Measurements from ENCODE around the gene STRBP.

DNA sequence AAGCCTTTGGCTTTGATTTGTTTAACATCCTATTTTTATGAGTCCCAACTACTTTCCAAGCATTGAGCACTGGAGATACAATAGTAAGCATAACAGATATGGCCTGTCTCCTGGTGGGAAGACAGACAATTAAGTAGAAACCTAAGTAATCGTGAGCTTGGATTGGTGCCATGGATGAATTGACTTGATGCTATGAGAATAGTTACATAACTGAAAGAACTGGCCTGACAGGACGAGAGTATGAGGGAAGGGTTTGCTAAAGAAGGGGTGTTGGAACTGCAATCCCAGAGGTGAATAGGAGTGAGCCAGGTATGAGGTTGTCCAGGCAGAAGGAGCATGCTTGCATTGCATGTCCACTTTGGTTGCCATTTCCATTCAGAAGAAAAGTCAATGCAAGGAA is 182.5 kb downstream of the STRBP start:
- TF ChIP-seq CTCF (IDR thresholded peaks at IDR 0.05) (no peak), POLR2A (IDR thresholded peaks at IDR 0.05) (no peak)
